ENCODE measurements around the gene STYXL1.

DNA sequence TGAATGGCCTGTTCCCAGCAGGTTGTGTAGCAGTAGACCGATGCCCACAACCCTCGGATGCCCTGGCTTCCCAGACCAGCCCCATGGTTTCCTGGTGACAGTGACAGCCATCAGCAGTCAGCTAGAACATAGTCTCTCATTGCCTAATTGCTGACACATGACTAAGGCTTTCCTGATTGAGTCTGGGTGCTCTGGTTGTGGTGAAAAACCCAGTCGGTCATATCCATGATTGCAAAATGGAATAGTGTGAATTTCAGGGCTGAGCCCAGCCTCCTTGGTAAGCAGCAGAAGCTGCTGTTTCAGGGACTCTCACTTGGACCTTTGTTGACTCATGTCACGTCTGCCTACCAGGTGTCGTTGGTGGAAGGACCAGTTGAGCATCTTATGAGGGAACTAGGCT, 96.3 kb downstream of the STYXL1 start:
- TF ChIP-seq EP300 (IDR thresholded peaks at IDR 0.05; ENCODE audit: borderline replicate concordance), result no peak
- no peak for TF ChIP-seq TAF1 (IDR thresholded peaks at IDR 0.05; ENCODE audit: low read depth)
- TF ChIP-seq, protein P1, sequence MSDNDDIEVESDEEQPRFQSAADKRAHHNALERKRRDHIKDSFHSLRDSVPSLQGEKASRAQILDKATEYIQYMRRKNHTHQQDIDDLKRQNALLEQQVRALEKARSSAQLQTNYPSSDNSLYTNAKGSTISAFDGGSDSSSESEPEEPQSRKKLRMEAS (IDR thresholded peaks at IDR 0.05), result no peak
- no peak for TF ChIP-seq EGR1 (IDR thresholded peaks at IDR 0.05)
- no peak for TF ChIP-seq RAD21 (IDR thresholded peaks at IDR 0.05; ENCODE audit: low read depth)
- TF ChIP-seq, protein P2, sequence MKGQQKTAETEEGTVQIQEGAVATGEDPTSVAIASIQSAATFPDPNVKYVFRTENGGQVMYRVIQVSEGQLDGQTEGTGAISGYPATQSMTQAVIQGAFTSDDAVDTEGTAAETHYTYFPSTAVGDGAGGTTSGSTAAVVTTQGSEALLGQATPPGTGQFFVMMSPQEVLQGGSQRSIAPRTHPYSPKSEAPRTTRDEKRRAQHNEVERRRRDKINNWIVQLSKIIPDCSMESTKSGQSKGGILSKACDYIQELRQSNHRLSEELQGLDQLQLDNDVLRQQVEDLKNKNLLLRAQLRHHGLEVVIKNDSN (IDR thresholded peaks at IDR 0.05), result no peak
- TF ChIP-seq, protein P3, sequence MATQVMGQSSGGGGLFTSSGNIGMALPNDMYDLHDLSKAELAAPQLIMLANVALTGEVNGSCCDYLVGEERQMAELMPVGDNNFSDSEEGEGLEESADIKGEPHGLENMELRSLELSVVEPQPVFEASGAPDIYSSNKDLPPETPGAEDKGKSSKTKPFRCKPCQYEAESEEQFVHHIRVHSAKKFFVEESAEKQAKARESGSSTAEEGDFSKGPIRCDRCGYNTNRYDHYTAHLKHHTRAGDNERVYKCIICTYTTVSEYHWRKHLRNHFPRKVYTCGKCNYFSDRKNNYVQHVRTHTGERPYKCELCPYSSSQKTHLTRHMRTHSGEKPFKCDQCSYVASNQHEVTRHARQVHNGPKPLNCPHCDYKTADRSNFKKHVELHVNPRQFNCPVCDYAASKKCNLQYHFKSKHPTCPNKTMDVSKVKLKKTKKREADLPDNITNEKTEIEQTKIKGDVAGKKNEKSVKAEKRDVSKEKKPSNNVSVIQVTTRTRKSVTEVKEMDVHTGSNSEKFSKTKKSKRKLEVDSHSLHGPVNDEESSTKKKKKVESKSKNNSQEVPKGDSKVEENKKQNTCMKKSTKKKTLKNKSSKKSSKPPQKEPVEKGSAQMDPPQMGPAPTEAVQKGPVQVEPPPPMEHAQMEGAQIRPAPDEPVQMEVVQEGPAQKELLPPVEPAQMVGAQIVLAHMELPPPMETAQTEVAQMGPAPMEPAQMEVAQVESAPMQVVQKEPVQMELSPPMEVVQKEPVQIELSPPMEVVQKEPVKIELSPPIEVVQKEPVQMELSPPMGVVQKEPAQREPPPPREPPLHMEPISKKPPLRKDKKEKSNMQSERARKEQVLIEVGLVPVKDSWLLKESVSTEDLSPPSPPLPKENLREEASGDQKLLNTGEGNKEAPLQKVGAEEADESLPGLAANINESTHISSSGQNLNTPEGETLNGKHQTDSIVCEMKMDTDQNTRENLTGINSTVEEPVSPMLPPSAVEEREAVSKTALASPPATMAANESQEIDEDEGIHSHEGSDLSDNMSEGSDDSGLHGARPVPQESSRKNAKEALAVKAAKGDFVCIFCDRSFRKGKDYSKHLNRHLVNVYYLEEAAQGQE (IDR thresholded peaks at IDR 0.05; ENCODE audit: low read depth), result no peak
- no peak for TF ChIP-seq FOXM1 (IDR thresholded peaks at IDR 0.05; ENCODE audit: borderline replicate concordance, low read depth)
- TF ChIP-seq TCF12 (IDR thresholded peaks at IDR 0.05; ENCODE audit: low read depth), result no peak
